HepG2 (cell line): ENCODE results near the gene IRF4. TPM values are rescaled to one million over a fixed set of nuclear protein-coding genes. Genes with fewer than 3 reads are reported as not detected.

Experiments used
- AHDC1 ChIP-seq: sonication (generic); formaldehyde crosslinking; IDR thresholded peaks from 2 replicates; pipeline ENCODE4 v1.5.1; 2020; ENCODE audit warnings: mild to moderate bottlenecking, missing genetic modification reagents, borderline replicate concordance
- ATM ChIP-seq: fragments of 450-650 bp; IDR thresholded peaks from 2 replicates; pipeline ENCODE4 v1.7.1; 2017; ENCODE audit warnings: mild to moderate bottlenecking, borderline replicate concordance
- BORCS8-MEF2B ChIP-seq: sonication (generic); formaldehyde crosslinking; IDR thresholded peaks from 2 replicates; pipeline ENCODE4 v1.8.0; 2022; ENCODE audit warnings: mild to moderate bottlenecking, missing genetic modification reagents
- E2F1 ChIP-seq: sonication (generic); formaldehyde crosslinking; IDR thresholded peaks from 2 replicates; pipeline ENCODE4 v1.5.0; 2020; ENCODE audit warnings: missing genetic modification reagents
- GPN1 ChIP-seq: sonication (generic); formaldehyde crosslinking; IDR thresholded peaks from 2 replicates; pipeline ENCODE4 v1.5.1; 2020; ENCODE audit warnings: missing genetic modification reagents, borderline replicate concordance
- MBD4 ChIP-seq: IDR thresholded peaks from 2 replicates; pipeline ENCODE4 v1.6.1; 2012; ENCODE audit warnings: low read length, inconsistent platforms, borderline replicate concordance
- MYNN ChIP-seq: sonication (generic); formaldehyde crosslinking; IDR thresholded peaks from 2 replicates; pipeline ENCODE4 v1.4.0; 2020; ENCODE audit warnings: mild to moderate bottlenecking, low read depth, missing genetic modification reagents
- MZF1 ChIP-seq: sonication (generic); formaldehyde crosslinking; IDR thresholded peaks from 2 replicates; pipeline ENCODE4 v1.8.1; 2023; ENCODE audit warnings: mild to moderate bottlenecking, missing genetic modification reagents, borderline replicate concordance
- NFE2L2 ChIP-seq: fragments of 150-350 bp; IDR thresholded peaks from 2 replicates; pipeline ENCODE4 v1.6.1; 2014; ENCODE audit warnings: low read length
- NONO ChIP-seq, 2 experiments: fragments of 450-650 bp in 1 of 2; sonication (generic) in 1 of 2; formaldehyde crosslinking in 1 of 2; IDR thresholded peaks in 1 of 2; conservative IDR thresholded peaks in 1 of 2; 2 replicates each; pipeline versions ENCODE4 v1.6.1 to v1.8.0; 2017 to 2022; ENCODE audit warnings: mild to moderate bottlenecking in 1 of 2, missing genetic modification reagents in 1 of 2, moderate library complexity in 1 of 2
- PHF21A ChIP-seq: sonication (generic); formaldehyde crosslinking; IDR thresholded peaks from 2 replicates; pipeline ENCODE4 v1.5.0; 2020; ENCODE audit warnings: mild to moderate bottlenecking, missing genetic modification reagents
- RAD21 ChIP-seq: fragments of 450-650 bp; formaldehyde crosslinking; IDR thresholded peaks from 2 replicates; pipeline ENCODE4 v1.5.0; 2020; ENCODE audit warnings: mild to moderate bottlenecking
- RBFOX2 ChIP-seq: fragments of 200-400 bp; formaldehyde crosslinking; IDR thresholded peaks from 2 replicates; pipeline ENCODE4 v1.6.1; 2017; ENCODE audit warnings: low read depth, mild to moderate bottlenecking, low read length
- SMARCE1 ChIP-seq: fragments of 450-650 bp; IDR thresholded peaks from 2 replicates; pipeline ENCODE4 v1.6.1; 2017; ENCODE audit warnings: borderline replicate concordance
- SUZ12 ChIP-seq: fragments of 150-350 bp; IDR thresholded peaks from 2 replicates; pipeline ENCODE4 v1.6.1; 2014; ENCODE audit warnings: low read depth, low read length
- YY1 ChIP-seq: IDR thresholded peaks from 2 replicates; pipeline ENCODE4 v1.6.1; 2011; ENCODE audit warnings: low read length, low read depth, moderate library complexity, mild to moderate bottlenecking; ENCODE audit not compliant: insufficient read depth, insufficient replicate concordance
- ZC3H13 ChIP-seq: sonication (generic); formaldehyde crosslinking; IDR thresholded peaks from 2 replicates; pipeline ENCODE4 v1.8.1; 2023; ENCODE audit warnings: mild to moderate bottlenecking, missing genetic modification reagents, moderate library complexity
- ZKSCAN5 ChIP-seq: sonication (generic); formaldehyde crosslinking; IDR thresholded peaks from 2 replicates; pipeline ENCODE4 v1.5.1; 2020; ENCODE audit warnings: mild to moderate bottlenecking, missing genetic modification reagents
- ZMYM3 ChIP-seq: sonication (generic); formaldehyde crosslinking; IDR thresholded peaks from 2 replicates; pipeline ENCODE4 v1.5.1; 2020; ENCODE audit warnings: mild to moderate bottlenecking, missing genetic modification reagents
- ZNF232 ChIP-seq: sonication (generic); formaldehyde crosslinking; IDR thresholded peaks from 2 replicates; pipeline ENCODE4 v1.4.0; 2020; ENCODE audit warnings: missing genetic modification reagents, borderline replicate concordance
- ZNF430 ChIP-seq: sonication (generic); formaldehyde crosslinking; IDR thresholded peaks from 2 replicates; pipeline ENCODE4 v1.9.0; 2021; ENCODE audit warnings: mild to moderate bottlenecking, missing genetic modification reagents
- ZNF605 ChIP-seq: sonication (generic); formaldehyde crosslinking; IDR thresholded peaks from 2 replicates; pipeline ENCODE4 v1.8.0; 2022; ENCODE audit warnings: mild to moderate bottlenecking, missing genetic modification reagents
- polyA plus RNA-seq, 8 experiments: library from polyadenylated mRNA; depleted of rRNA in 3 of 8; stranded (reverse) in 7 of 8; unstranded in 1 of 8; fragments of >200 nt; fragmentation: Illumina TruSeq in 4 of 8; extraction: Trizol in 4 of 8; gene quantifications; 2 replicates each; pipeline versions ENCODE4 v1.2.1 to v1.2.3, GENCODE V29; 2011 to 2016; ENCODE audit warnings: low read depth in 4 of 8, missing spikeins in 1 of 8, mixed read lengths in 1 of 8; ENCODE audit not compliant: insufficient read depth in 1 of 8
- total RNA-seq, 5 experiments: library from RNA; depleted of rRNA; stranded (reverse); fragments of >200 nt; fragmentation: Illumina TruSeq; extraction: Trizol; gene quantifications; 2 replicates each; pipeline ENCODE4 v1.2.3, GENCODE V29; 2016; ENCODE audit warnings: low read depth in 1 of 5
- TF ChIP-seq, protein P1 (sequence below): sonication (generic); formaldehyde crosslinking; IDR thresholded peaks from 2 replicates; pipeline ENCODE4 v1.4.0; 2020; ENCODE audit warnings: mild to moderate bottlenecking, missing genetic modification reagents, borderline replicate concordance

Gene IRF4
- total and polyA plus RNA-seq, 2 of the 13 experiments (the other 11 are each of a cell fraction or from before 2014, with no cell fraction given) = 0.07 to 0.09 TPM

DNA sequence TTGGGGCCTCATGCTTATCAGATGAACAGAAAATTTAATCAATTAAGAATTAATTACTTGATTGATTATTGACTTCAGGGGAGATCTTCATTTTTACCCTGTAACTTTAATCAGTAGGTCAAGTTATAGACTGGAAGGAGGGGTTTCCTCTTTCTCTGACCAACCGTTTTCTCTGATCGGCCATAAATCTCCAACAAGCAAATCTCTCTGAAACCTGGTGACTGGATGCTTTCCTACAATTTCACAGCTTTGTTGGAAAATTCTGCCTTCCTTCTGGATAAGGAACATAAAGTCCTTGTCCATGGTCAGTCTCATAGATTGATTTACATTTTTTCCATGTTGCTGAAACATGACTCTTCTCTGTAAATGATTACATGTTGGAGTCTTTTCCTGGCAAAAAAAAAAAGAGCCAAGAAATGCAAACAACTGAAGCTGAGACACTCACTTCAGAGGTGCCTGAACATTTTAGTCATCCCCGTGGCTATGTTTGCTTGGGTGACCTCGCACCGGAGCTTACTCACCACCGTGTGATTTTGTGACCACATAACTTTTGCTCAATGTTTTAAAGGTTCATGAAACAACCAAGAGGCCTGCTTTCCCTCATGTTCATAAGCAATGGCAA is 31.0 kb downstream of the IRF4 start (continued):
- TF ChIP-seq MBD4 (peak; percentile 53; the same call in 1 of the 2 replicates), SUZ12 (no peak), NONO (IDR thresholded peaks at IDR 0.05) (no peak), NONO (CRISPR knock-in tag; conservative IDR thresholded peaks at IDR 0.05) (no peak), ZKSCAN5 (CRISPR knock-in tag) (no peak), ATM (no peak), YY1 (no peak), NFE2L2 (no peak), BORCS8-MEF2B (CRISPR knock-in tag) (no peak), ZC3H13 (no peak), ZNF232 (no peak), ZMYM3 (CRISPR knock-in tag) (no peak), MZF1 (CRISPR knock-in tag) (no peak), RBFOX2 (no peak), AHDC1 (CRISPR knock-in tag) (peak; percentile 80; the same call in 1 of the 2 replicates), SMARCE1 (no peak), ZNF605 (CRISPR knock-in tag) (no peak), GPN1 (CRISPR knock-in tag) (no peak), MYNN (CRISPR knock-in tag) (no peak), RAD21 (CRISPR knock-in tag) (no peak), ZNF430 (no peak), PHF21A (CRISPR knock-in tag) (no peak), E2F1 (no peak)
- TF ChIP-seq, protein P1, sequence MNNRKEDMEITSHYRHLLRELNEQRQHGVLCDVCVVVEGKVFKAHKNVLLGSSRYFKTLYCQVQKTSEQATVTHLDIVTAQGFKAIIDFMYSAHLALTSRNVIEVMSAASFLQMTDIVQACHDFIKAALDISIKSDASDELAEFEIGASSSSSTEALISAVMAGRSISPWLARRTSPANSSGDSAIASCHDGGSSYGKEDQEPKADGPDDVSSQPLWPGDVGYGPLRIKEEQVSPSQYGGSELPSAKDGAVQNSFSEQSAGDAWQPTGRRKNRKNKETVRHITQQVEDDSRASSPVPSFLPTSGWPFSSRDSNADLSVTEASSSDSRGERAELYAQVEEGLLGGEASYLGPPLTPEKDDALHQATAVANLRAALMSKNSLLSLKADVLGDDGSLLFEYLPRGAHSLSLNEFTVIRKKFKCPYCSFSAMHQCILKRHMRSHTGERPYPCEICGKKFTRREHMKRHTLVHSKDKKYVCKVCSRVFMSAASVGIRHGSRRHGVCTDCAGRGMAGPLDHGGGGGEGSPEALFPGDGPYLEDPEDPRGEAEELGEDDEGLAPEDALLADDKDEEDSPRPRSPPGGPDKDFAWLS (CRISPR knock-in tag) = no peak
